GM12878 (cell line): ENCODE data around the gene NCOA4. TPM values are rescaled to one million over a fixed set of nuclear protein-coding genes. Genes with fewer than 3 reads are reported as not detected.
"Not testable (repeated sequence)": the region's sequence is repeated elsewhere in the genome, so short reads cannot be mapped to it uniquely, and the experiment has no call there.

ENCODE experiments used
- ATAC-seq: fragments of 200-7000 bp; cut with Tn5 transposase; 3 replicates; pipeline ENCODE4 v1.9.1; 2020; ENCODE audit warnings: mild to moderate bottlenecking, moderate library complexity
- BruUV-seq: library from RNA; stranded (reverse); fragments of 400-500 nt; replicated peaks from 2 replicates; lab custom pipeline; 2021; lab: Mats Ljungman, UMichigan
- CTCF ChIA-PET: fragments of 300-600 bp; sonication (Branson Sonifier 250); formaldehyde crosslinking; extraction: SDS; loops from one replicate; lab custom pipeline; 2021; ENCODE audit warnings: inconsistent platforms; lab: Yijun Ruan, JAX
- POLR2A ChIA-PET: fragments of 350-600 bp; formaldehyde crosslinking; extraction: SDS; loops from one replicate; lab custom pipeline; 2021; ENCODE audit warnings: inconsistent platforms; lab: Charles Lee
- RAD21 ChIA-PET: fragments of 300-600 bp; sonication (Branson Sonifier 250); formaldehyde crosslinking; loops from one replicate; lab custom pipeline; 2023; ENCODE audit warnings: antibody characterized with exemption; ENCODE audit not compliant: unreplicated experiment; lab: Charles Lee
- SMC1A ChIA-PET: fragments of 300-600 bp; sonication (Branson Sonifier 250); formaldehyde crosslinking; loops from one replicate; lab custom pipeline; 2023; ENCODE audit not compliant: unreplicated experiment, uncharacterized antibody; lab: Charles Lee
- DNase-seq: peaks from one replicate; pipeline ENCODE4 v3.0.0-alpha.2; 2011; ENCODE audit warnings: low read depth, low spot score
- FAIRE-seq: peaks from 3 replicates; lab custom pipeline; 2011; peaks lifted over from hg19 to GRCh38; lab: Jason Lieb, UNC
- H2AFZ ChIP-seq: 2 replicates; pipeline ENCODE4 v1.6.0; 2011; ENCODE audit warnings: low read depth, low read length, control low read depth; ENCODE audit not compliant: control insufficient read depth
- H3K27ac ChIP-seq: 2 replicates; pipeline ENCODE4 v1.5.1; 2011; ENCODE audit warnings: control low read depth; ENCODE audit not compliant: control insufficient read depth, insufficient read depth
- H3K27me3 ChIP-seq, 2 experiments: replicated peaks in 1 of 2; 2 replicates each; pipeline versions ENCODE4 v1.6.0 to v1.6.1; 2011; ENCODE audit warnings: low read length in 1 of 2; ENCODE audit not compliant: control insufficient read depth in 2 of 2, insufficient read depth in 2 of 2
- H3K36me3 ChIP-seq, 2 experiments: 2 replicates each; pipeline ENCODE4 v1.5.1; 2011; ENCODE audit warnings: low read length in 1 of 2; ENCODE audit not compliant: control insufficient read depth in 2 of 2, insufficient read depth in 2 of 2
- H3K4me1 ChIP-seq: 2 replicates; pipeline ENCODE4 v1.6.1; 2011; ENCODE audit warnings: mild to moderate bottlenecking, low read length, moderate library complexity, mixed read lengths; ENCODE audit not compliant: control insufficient read depth, insufficient read depth
- H3K4me2 ChIP-seq: 2 replicates; pipeline ENCODE4 v1.6.0; 2011; ENCODE audit warnings: control low read depth; ENCODE audit not compliant: control insufficient read depth, insufficient read depth
- H3K4me3 ChIP-seq: fragments of 200-600 bp; sonication (generic); 2 replicates; pipeline ENCODE4 v1.5.1; 2016
- H3K79me2 ChIP-seq: 2 replicates; pipeline ENCODE4 v1.6.0; 2011; ENCODE audit warnings: low read length; ENCODE audit not compliant: control insufficient read depth, insufficient read depth
- H3K9ac ChIP-seq: 2 replicates; pipeline ENCODE4 v1.8.0; 2011; ENCODE audit warnings: low read length, control low read depth, mixed read lengths; ENCODE audit not compliant: control insufficient read depth, insufficient read depth
- H3K9me3 ChIP-seq: replicated peaks from 3 replicates; pipeline ENCODE4 v1.5.1; 2011; ENCODE audit warnings: mild to moderate bottlenecking, low read length; ENCODE audit not compliant: control insufficient read depth, insufficient read depth
- H4K20me1 ChIP-seq: 2 replicates; pipeline ENCODE4 v1.6.0; 2011; ENCODE audit not compliant: control insufficient read depth, insufficient read depth
- BHLHE40 ChIP-seq, 2 experiments: fragments of 450-650 bp in 1 of 2; IDR thresholded peaks; 2 replicates each; pipeline ENCODE4 v1.6.1; 2011 to 2017; ENCODE audit warnings: low read depth in 2 of 2, borderline replicate concordance in 1 of 2, improper control_type of control experiment in 1 of 2, low read length in 1 of 2, mild to moderate bottlenecking in 1 of 2
- WGBS: methylation state at CpG from one replicate; pipeline ENCODE4 v1.1.6; 2016; ENCODE audit warnings: low lambda C conversion rate; ENCODE audit not compliant: insufficient replicate concordance, insufficient coverage; ENCODE audit errors: missing lambda C conversion rate; 5-methylcytosine and 5-hydroxymethylcytosine counted together
- in situ Hi-C: fragments of 300-500 bp; cut with MboI; formaldehyde crosslinking; loops from 9 replicates; pipeline ENCODE4 v1.14.3; 2018; ENCODE audit warnings: mixed read lengths
- intact Hi-C: fragments of 100-400 bp; cut with micrococcal nuclease; formaldehyde crosslinking; loops from one replicate; pipeline ENCODE4 v1.14.2; 2022; ENCODE audit not compliant: unreplicated experiment
- polyA plus RNA-seq, 11 experiments: library from polyadenylated mRNA; depleted of rRNA in 4 of 11; unstranded in 6 of 11; stranded (reverse) in 5 of 11; fragments of >200 nt; fragmentation: Nextera tagmentation in 4 of 11; fragmentation: Illumina TruSeq in 1 of 11; extraction: Ambion mirVana in 4 of 11; extraction: Trizol in 1 of 11; gene quantifications; 1 replicate in 1 of 11; 2 replicates in 10 of 11; pipeline versions ENCODE4 v1.2.1 to v1.2.3, GENCODE V29; 2011 to 2016; ENCODE audit warnings: inconsistent platforms in 2 of 11, missing spikeins in 2 of 11, low read depth in 1 of 11
- total RNA-seq, 4 experiments: library from RNA; depleted of rRNA in 3 of 4; stranded (reverse); fragments of >200 nt in 3 of 4; fragmentation: Illumina TruSeq in 1 of 4; extraction: Trizol in 1 of 4; gene quantifications; 2 replicates each; pipeline versions ENCODE4 v1.2.1 to v1.2.3, GENCODE V29; 2013 to 2021

NCOA4 gene
- total and polyA plus RNA-seq, 10 of the 15 experiments (the other 5 are each of a cell fraction or from before 2014, with no cell fraction given) = 57.5 to 119 (median 100) TPM

DNA sequence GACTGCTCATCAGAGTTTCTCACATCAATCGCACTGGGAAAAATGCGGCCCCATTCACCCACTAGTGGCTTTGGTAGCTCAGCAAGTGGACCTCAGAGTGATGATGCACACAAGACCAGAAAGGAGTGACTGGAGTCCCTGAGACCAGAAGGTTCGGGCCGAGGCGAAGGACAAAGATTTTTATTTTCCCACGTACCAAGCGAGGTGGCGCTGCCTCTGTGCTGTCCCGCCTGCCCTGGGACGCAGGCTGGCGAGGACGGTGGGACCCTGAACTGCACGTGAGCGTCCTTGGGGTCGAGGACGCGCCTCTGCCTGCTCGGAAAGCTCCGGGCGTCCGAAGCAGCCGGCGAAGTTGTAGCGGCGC is 58.7 kb downstream of the NCOA4 start:
- BruUV-seq = TSS peak; percentile 77
- POLR2A ChIA-PET = interaction anchor here (1.1 kb wide), 1 partner anchor 57 kb away, joined by 3 read pairs; no protein-coding TSS in a partner anchor
- intact Hi-C loops, H3K27me3 ChIP-seq, H3K36me3 ChIP-seq, in situ Hi-C loops, H4K20me1 ChIP-seq, CTCF ChIA-PET, H3K4me1 ChIP-seq, FAIRE-seq, DNase-seq, SMC1A ChIA-PET, H3K9me3 ChIP-seq: not testable (repeated sequence)
- H3K4me2 ChIP-seq = peak overlapping the region; percentile 54; the same call in 1 of the 2 replicates
- RAD21 ChIA-PET = interaction anchor here (1.9 kb wide), 1 partner anchor 52 kb away, joined by 4 read pairs; no protein-coding TSS in a partner anchor
- peak; percentile 68 for ATAC-seq
- peak overlapping the region; percentile 75 for H2AFZ ChIP-seq
- H3K79me2 ChIP-seq = peaks cover 50% of the 10 kb centered on the region
- peak overlapping the region; percentile 76 for H3K4me3 ChIP-seq
- TF ChIP-seq BHLHE40 (IDR thresholded peaks at IDR 0.05; ENCODE audit: borderline replicate concordance in 1 of 2, low read depth in 2 of 2, low read length in 1 of 2) = peak in 1 of 2 experiments; percentile 71; a peak in 2 of 4 replicates
- peak overlapping the region; percentile 69; the same call in 1 of the 2 replicates for H3K27ac ChIP-seq
- peak overlapping the region; percentile 75 for H3K9ac ChIP-seq
- WGBS = under 1% methylated on average over 24 of the region's 25 CpGs

DNA sequence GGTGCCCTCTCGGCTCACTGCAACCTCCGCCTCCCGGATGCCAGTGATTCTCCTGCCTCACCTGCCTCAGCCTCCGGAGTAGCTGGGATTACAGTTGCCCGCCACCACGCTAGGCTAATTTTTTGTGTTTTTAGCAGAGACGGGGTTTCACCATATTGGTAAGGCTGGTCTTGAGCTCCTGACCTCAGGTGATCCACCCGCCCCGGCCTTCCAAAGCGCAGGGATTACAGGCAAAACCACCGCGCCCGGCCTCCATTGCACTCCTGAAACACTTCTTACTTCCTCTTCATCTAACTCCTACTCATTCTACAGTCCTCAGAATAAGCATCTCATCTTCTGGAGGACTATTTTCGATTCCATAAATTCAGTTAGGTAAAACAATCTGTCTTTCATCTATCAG is 59.4 kb downstream of the NCOA4 start:
- ATAC-seq, in situ Hi-C loops, SMC1A ChIA-PET, intact Hi-C loops, H3K27me3 ChIP-seq, FAIRE-seq, H3K9me3 ChIP-seq, H3K36me3 ChIP-seq, H2AFZ ChIP-seq, H3K4me1 ChIP-seq, H4K20me1 ChIP-seq, BruUV-seq, CTCF ChIA-PET, DNase-seq, H3K27ac ChIP-seq: not testable (repeated sequence)
- RAD21 ChIA-PET = interaction anchor here (1.9 kb wide), 1 partner anchor 53 kb away, joined by 4 read pairs; no protein-coding TSS in a partner anchor
- peak overlapping the region; percentile 54 for H3K4me2 ChIP-seq
- POLR2A ChIA-PET = interaction anchor here (1.1 kb wide), 1 partner anchor 58 kb away, joined by 3 read pairs; no protein-coding TSS in a partner anchor
- H3K9ac ChIP-seq = peak overlapping the region; percentile 29; the same call in 1 of the 2 replicates
- peaks cover 50% of the 10 kb centered on the region for H3K79me2 ChIP-seq
- 45% methylated on average over 14 of the region's 14 CpGs for WGBS
- H3K4me3 ChIP-seq = peak overlapping the region; percentile 76

DNA sequence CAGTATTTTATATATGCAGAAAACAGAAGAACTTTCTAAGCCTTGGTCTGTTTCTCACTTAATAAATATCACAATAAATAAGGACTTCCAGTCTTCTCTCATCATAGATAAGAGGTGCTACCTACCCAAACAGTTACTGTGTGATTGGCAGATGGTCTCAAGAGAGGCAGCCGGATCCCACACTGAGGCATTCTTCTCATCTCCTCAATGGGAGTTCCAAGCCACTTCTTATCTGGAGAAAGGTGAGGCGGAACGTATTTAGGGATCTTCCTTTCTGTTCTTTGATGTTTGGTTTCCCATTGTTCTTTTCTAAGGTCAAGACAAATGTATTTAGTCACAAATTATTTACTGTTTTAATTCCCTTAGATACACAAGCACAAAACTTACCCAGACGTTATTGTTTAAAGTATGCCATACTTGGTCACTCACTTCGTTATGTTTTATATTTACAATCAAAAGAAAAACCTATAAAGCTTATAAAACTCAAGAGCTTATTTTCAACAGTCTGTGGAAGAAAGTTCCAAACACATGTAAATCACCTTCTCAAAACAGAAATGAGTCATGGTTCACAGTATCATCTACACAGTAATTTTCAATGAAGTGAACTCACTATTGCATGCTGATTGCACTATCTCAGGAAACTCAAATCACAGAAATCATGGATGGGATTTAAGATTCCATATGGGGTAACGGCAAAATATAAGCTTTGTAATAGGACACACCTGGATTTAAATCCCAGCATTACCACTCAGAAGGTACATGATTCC is 67.6 kb downstream of the NCOA4 start:
- H3K79me2 ChIP-seq, H3K4me1 ChIP-seq, H3K27me3 ChIP-seq, H3K27ac ChIP-seq, H4K20me1 ChIP-seq, RAD21 ChIA-PET, ATAC-seq, H3K9me3 ChIP-seq, H3K9ac ChIP-seq, H3K4me3 ChIP-seq, CTCF ChIA-PET, POLR2A ChIA-PET, H3K36me3 ChIP-seq, DNase-seq, SMC1A ChIA-PET, FAIRE-seq, H3K4me2 ChIP-seq, intact Hi-C loops, H2AFZ ChIP-seq, BruUV-seq, in situ Hi-C loops: not testable (repeated sequence)
- 89% methylated on average over 6 of the region's 6 CpGs for WGBS
